PC-3 (cell line): Measurements from ENCODE around the gene FAM237A.

Source experiments
- EZH2 ChIP-seq: fragments of 300-600 bp; sonication (generic); IDR thresholded peaks from one replicate; pipeline ENCODE4 v1.6.1; 2017; ENCODE audit warnings: antibody characterized with exemption, mild to moderate bottlenecking, low read length; ENCODE audit not compliant: unreplicated experiment
- EZH2phosphoT487 ChIP-seq: fragments of 300-600 bp; sonication (generic); IDR thresholded peaks from 2 replicates; pipeline ENCODE4 v1.6.1; 2018; ENCODE audit warnings: mild to moderate bottlenecking, antibody characterized with exemption, low read length, borderline replicate concordance
- TF ChIP-seq, protein P1 (sequence below): fragments of 300-600 bp; sonication (generic); conservative IDR thresholded peaks from 2 replicates; pipeline ENCODE4 v1.5.1; 2017; ENCODE audit warnings: antibody characterized with exemption, low read depth, mild to moderate bottlenecking, low read length

DNA sequence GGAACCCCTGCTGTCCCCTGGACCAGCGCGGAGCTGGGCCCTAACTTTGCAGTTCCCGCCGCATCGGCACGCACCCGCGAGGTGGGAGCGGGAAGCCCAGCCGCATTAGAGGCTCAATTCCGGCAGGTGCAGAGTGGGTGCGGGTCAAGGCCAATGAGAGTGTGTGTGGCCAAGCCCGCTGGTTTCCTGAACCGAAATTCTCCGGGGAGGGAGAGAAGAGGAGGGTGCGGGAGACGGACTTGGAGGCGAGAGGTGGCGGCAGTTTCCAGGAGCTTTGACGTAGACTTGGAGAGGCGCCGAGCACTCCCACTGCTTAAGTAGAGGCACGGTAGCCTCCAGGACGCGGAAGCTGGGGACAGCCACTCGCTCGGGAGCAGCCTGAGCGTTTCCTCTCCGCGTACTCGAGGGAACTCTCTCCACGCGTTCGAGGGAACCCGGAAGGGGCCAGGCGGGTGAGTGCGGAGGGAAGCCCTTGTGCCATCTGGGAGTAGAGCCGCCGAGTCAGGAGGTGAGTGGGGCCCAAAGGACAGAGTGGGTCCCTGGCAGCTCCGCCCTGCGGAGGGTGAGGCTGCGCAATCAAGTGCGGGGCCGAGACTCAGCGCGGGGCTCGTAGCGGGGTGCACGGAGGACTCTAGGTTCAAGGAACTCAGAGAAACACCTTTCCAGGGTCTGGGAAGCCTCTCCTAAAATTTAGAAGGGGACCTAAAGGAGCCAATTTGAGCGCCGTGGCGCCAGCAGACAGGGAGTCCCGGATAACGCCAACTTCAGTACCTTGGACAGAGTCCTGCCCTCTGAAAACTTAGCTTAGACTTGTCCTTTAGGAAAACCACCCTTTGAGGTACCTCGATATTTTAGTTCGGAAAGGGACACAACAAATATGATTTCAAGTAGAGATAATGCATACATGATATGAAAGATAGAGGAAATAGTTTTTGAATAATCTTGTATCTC is at the start of gene FAM237A:
- TF ChIP-seq EZH2phosphoT487 (no peak), EZH2 (no peak)
- TF ChIP-seq, protein P1, sequence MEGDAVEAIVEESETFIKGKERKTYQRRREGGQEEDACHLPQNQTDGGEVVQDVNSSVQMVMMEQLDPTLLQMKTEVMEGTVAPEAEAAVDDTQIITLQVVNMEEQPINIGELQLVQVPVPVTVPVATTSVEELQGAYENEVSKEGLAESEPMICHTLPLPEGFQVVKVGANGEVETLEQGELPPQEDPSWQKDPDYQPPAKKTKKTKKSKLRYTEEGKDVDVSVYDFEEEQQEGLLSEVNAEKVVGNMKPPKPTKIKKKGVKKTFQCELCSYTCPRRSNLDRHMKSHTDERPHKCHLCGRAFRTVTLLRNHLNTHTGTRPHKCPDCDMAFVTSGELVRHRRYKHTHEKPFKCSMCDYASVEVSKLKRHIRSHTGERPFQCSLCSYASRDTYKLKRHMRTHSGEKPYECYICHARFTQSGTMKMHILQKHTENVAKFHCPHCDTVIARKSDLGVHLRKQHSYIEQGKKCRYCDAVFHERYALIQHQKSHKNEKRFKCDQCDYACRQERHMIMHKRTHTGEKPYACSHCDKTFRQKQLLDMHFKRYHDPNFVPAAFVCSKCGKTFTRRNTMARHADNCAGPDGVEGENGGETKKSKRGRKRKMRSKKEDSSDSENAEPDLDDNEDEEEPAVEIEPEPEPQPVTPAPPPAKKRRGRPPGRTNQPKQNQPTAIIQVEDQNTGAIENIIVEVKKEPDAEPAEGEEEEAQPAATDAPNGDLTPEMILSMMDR = no peak
